Measurements from ENCODE around the gene CD164L2.

The CD164L2 gene

GRCh38 chr1:27359822-27360158, 23.3 kb downstream of the CD164L2 start:
- Mint-ChIP-seq H3K9me3 (no peaks in the 10 kb centered on the region), H3K4me3 (peak overlapping the region; percentile 13), H3K4me1 (peaks cover 48% of the 10 kb centered on the region), H3K27ac (no peak overlapping the region), H3K36me3 (no peaks in the 10 kb centered on the region), H3K27me3 (peaks cover 39% of the 10 kb centered on the region)
- CTCF ChIA-PET = interaction anchor here (0.9 to 8.0 kb wide), 4 partner anchors 9 to 35 kb away, joined by 4 to 96 read pairs (median 26); partner anchors contain the start of gene MAP3K6
- no peak for DNase-seq

- H3K27ac Mint-ChIP-seq = no peak overlapping the region
- H3K4me1 Mint-ChIP-seq = peaks cover 41% of the 10 kb centered on the region
- H3K4me3 Mint-ChIP-seq = no peak overlapping the region
- CTCF ChIA-PET = interaction anchor here (0.9 to 8.0 kb wide), 6 partner anchors 10 to 42 kb away, joined by 3 to 96 read pairs (median 19); partner anchors contain the start of genes GPR3 and MAP3K6
- H3K36me3 Mint-ChIP-seq = peaks cover 2% of the 10 kb centered on the region
- H3K9me3 Mint-ChIP-seq = no peaks in the 10 kb centered on the region
- no peak for DNase-seq
- H3K27me3 Mint-ChIP-seq = peaks cover 39% of the 10 kb centered on the region
Measured at GRCh38 chr1:27358928-27359313, 24.2 kb downstream of the CD164L2 start.

GRCh38 chr1:27358038-27358927, 24.9 kb downstream of the CD164L2 start:
- no peak overlapping the region for H3K27ac Mint-ChIP-seq
- H3K4me3 Mint-ChIP-seq = no peak overlapping the region
- H3K36me3 Mint-ChIP-seq = peaks cover 4% of the 10 kb centered on the region
- DNase-seq = no peak
- peaks cover 39% of the 10 kb centered on the region for H3K27me3 Mint-ChIP-seq
- CTCF ChIA-PET = interaction anchor here (0.9 to 8.0 kb wide), 16 partner anchors 11 to 249 kb away, joined by 3 to 96 read pairs (median 10); partner anchors contain the start of genes GPR3, MAP3K6 and SYTL1
- no peaks in the 10 kb centered on the region for H3K9me3 Mint-ChIP-seq
- H3K4me1 Mint-ChIP-seq = peaks cover 41% of the 10 kb centered on the region

GRCh38 chr1:27357281-27358037, 25.7 kb downstream of the CD164L2 start:
- CTCF ChIA-PET = interaction anchor here (0.7 to 8.0 kb wide), 23 partner anchors 9 to 250 kb away, joined by 3 to 96 read pairs (median 6); partner anchors contain the start of genes CD164L2, GPR3, MAP3K6 and SYTL1
- Mint-ChIP-seq H3K27ac (peak overlapping the region; percentile 88), H3K4me1 (peaks cover 41% of the 10 kb centered on the region), H3K36me3 (peaks cover 4% of the 10 kb centered on the region), H3K4me3 (peak overlapping the region; percentile 67), H3K27me3 (peaks cover 39% of the 10 kb centered on the region), H3K9me3 (no peaks in the 10 kb centered on the region)
- DNase-seq = peak; percentile 87

GRCh38 chr1:27356619-27357280, 26.4 kb downstream of the CD164L2 start:
- H3K27ac Mint-ChIP-seq = peak overlapping the region; percentile 88
- CTCF ChIA-PET = interaction anchor here (0.7 to 8.0 kb wide), 24 partner anchors 8 to 251 kb away, joined by 3 to 96 read pairs (median 5); partner anchors contain the start of genes CD164L2, GPR3, MAP3K6 and SYTL1
- peaks cover 39% of the 10 kb centered on the region for H3K27me3 Mint-ChIP-seq
- peaks cover 41% of the 10 kb centered on the region for H3K4me1 Mint-ChIP-seq
- peaks cover 4% of the 10 kb centered on the region for H3K36me3 Mint-ChIP-seq
- peak; percentile 35 for DNase-seq
- H3K4me3 Mint-ChIP-seq = peak overlapping the region; percentile 67
- no peaks in the 10 kb centered on the region for H3K9me3 Mint-ChIP-seq

- H3K27me3 Mint-ChIP-seq = peaks cover 36% of the 10 kb centered on the region
- CTCF ChIA-PET = interaction anchor here (1.5 to 8.0 kb wide), 7 partner anchors 10 to 55 kb away, joined by 4 to 96 read pairs (median 25); partner anchors contain the start of gene MAP3K6
- H3K36me3 Mint-ChIP-seq = peaks cover 5% of the 10 kb centered on the region
- H3K9me3 Mint-ChIP-seq = no peaks in the 10 kb centered on the region
- peak overlapping the region; percentile 72 for H3K27ac Mint-ChIP-seq
- peaks cover 40% of the 10 kb centered on the region for H3K4me1 Mint-ChIP-seq
- DNase-seq = no peak
- peak overlapping the region; percentile 67 for H3K4me3 Mint-ChIP-seq
Measured at GRCh38 chr1:27356277-27356618, 26.9 kb downstream of the CD164L2 start.

GRCh38 chr1:27355683-27356082, 27.4 kb downstream of the CD164L2 start:
- no peak for DNase-seq
- H3K4me1 Mint-ChIP-seq = peaks cover 39% of the 10 kb centered on the region
- no peaks in the 10 kb centered on the region for H3K9me3 Mint-ChIP-seq
- CTCF ChIA-PET = interaction anchor here (1.5 to 8.0 kb wide), 7 partner anchors 10 to 55 kb away, joined by 4 to 96 read pairs (median 25); partner anchors contain the start of gene MAP3K6
- H3K27ac Mint-ChIP-seq = peak overlapping the region; percentile 72
- H3K36me3 Mint-ChIP-seq = peaks cover 5% of the 10 kb centered on the region
- H3K4me3 Mint-ChIP-seq = peak overlapping the region; percentile 67
- H3K27me3 Mint-ChIP-seq = peaks cover 31% of the 10 kb centered on the region

- no peak for DNase-seq
- CTCF ChIA-PET = interaction anchor here (0.8 to 8.0 kb wide), 4 partner anchors 15 to 42 kb away, joined by 3 to 96 read pairs (median 26); partner anchors contain the start of gene MAP3K6
- H3K36me3 Mint-ChIP-seq = peaks cover 10% of the 10 kb centered on the region
- H3K27ac Mint-ChIP-seq = no peak overlapping the region
- no peak overlapping the region for H3K4me3 Mint-ChIP-seq
- no peaks in the 10 kb centered on the region for H3K9me3 Mint-ChIP-seq
- peaks cover 31% of the 10 kb centered on the region for H3K4me1 Mint-ChIP-seq
- H3K27me3 Mint-ChIP-seq = peaks cover 15% of the 10 kb centered on the region
Measured at GRCh38 chr1:27353629-27354028, 29.5 kb downstream of the CD164L2 start.

GRCh38 chr1:27353166-27353565, 30.0 kb downstream of the CD164L2 start:
- peaks cover 10% of the 10 kb centered on the region for H3K36me3 Mint-ChIP-seq
- H3K9me3 Mint-ChIP-seq = no peaks in the 10 kb centered on the region
- no peak overlapping the region for H3K27ac Mint-ChIP-seq
- CTCF ChIA-PET = interaction anchor here (0.8 to 8.0 kb wide), 3 partner anchors 16 to 51 kb away, joined by 3 to 96 read pairs (median 6); partner anchors contain the start of gene MAP3K6
- H3K27me3 Mint-ChIP-seq = peaks cover 10% of the 10 kb centered on the region
- H3K4me1 Mint-ChIP-seq = peaks cover 31% of the 10 kb centered on the region
- no peak overlapping the region for H3K4me3 Mint-ChIP-seq
- no peak for DNase-seq

GRCh38 chr1:27351541-27352107, 31.5 kb downstream of the CD164L2 start:
- Mint-ChIP-seq H3K9me3 (no peaks in the 10 kb centered on the region), H3K27ac (no peak overlapping the region), H3K27me3 (no peaks in the 10 kb centered on the region), H3K4me1 (peaks cover 24% of the 10 kb centered on the region), H3K4me3 (no peak overlapping the region), H3K36me3 (peaks cover 17% of the 10 kb centered on the region)
- DNase-seq = no peak
- CTCF ChIA-PET = no interaction called here

GRCh38 chr1:27350663-27351540, 32.2 kb downstream of the CD164L2 start:
- H3K36me3 Mint-ChIP-seq = peaks cover 22% of the 10 kb centered on the region
- no peak for DNase-seq
- no peak overlapping the region for H3K27ac Mint-ChIP-seq

GRCh38 chr1:27349784-27350662, 33.1 kb downstream of the CD164L2 start:
- H3K4me3 Mint-ChIP-seq = no peak overlapping the region
- H3K27me3 Mint-ChIP-seq = no peaks in the 10 kb centered on the region
- no peaks in the 10 kb centered on the region for H3K9me3 Mint-ChIP-seq
- H3K36me3 Mint-ChIP-seq = peaks cover 27% of the 10 kb centered on the region
- H3K27ac Mint-ChIP-seq = no peak overlapping the region
- no peak for DNase-seq
- CTCF ChIA-PET = interaction anchor here (0.9 to 1.7 kb wide), 3 partner anchors 16 to 27 kb away, joined by 3 read pairs; partner anchors contain the start of gene MAP3K6
- peaks cover 22% of the 10 kb centered on the region for H3K4me1 Mint-ChIP-seq

More at GRCh38 chr1:27350663-27351540, 32.2 kb downstream of the CD164L2 start:
- peaks cover 22% of the 10 kb centered on the region for H3K4me1 Mint-ChIP-seq
- H3K9me3 Mint-ChIP-seq = no peaks in the 10 kb centered on the region
- H3K27me3 Mint-ChIP-seq = no peaks in the 10 kb centered on the region
- H3K4me3 Mint-ChIP-seq = no peak overlapping the region
- CTCF ChIA-PET = no interaction called here
